Activated CD4-positive, alpha-beta T cell treated with anti-CD3 and anti-CD28 coated beads for 24 hours (primary cell): ENCODE measurements around the gene C5orf47.
A peak's percentile ranks its signal among the peaks of the same experiment; 100 is the strongest.

Experiments
- DNase-seq, 2 donors: peaks; one replicate each; pipeline ENCODE4 v3.0.0-alpha.2; 2020; ENCODE audit warnings: low read depth in 2 of 2

Gene C5orf47

GRCh38 chr5:174044466-174045254 is 55.7 kb downstream of the C5orf47 start:
- DNase-seq: no peak

DNA sequence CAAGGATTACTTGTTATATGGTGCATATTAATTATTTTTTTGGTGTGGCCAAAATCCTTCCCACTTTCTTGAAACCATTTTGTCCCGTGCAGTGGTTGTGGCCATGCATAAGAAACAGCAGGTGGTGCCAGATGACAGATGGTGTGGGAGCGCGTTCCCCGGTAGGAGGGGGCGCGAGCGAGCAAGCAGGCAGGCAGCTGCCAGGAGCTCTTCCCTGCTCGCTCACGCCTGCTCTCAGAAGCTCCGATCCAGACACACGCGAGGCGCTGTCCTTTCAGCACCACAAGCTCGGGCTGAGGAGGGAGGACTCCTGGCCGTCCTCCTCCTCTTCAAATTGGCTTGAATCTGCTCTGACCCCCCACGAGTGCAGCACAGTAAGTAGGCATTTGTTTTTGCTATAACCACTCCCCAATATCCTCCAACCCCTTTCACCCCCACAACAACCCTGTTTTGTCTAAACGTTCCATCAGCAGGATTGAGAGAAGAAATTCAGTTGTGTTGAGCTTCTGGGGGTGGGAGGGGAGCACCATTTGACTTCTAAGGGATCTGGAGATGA is 56.6 kb downstream of the C5orf47 start, which contains the start of gene NSG2:
TSS of gene NSG2 (plus strand) at position 237 of the 556 bp plus-strand sequence. CDS start 1,050 bp downstream, outside the sequence.
- DNase-seq: peak in 1 of 2 donors; percentile 1

DNA sequence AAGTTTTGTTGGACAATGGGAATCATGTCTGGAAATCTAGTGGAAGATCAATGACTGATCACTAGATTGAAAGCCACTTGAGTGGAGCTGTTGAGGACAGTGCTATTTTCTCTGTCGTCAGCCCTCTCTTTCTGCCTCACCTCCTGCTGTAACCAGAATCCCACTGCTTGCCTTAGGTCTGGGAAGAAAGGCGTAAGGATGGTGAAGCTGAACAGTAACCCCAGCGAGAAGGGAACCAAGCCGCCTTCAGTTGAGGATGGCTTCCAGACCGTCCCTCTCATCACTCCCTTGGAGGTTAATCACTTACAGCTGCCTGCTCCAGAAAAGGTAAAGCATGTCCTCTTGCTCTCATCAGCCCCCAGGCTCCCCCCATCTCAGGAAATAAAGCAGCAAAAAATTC is 57.6 kb downstream of the C5orf47 start:
- DNase-seq: no peak

- no peak for DNase-seq
Observed at GRCh38 chr5:174047472-174048099, 58.6 kb downstream of the C5orf47 start.

- DNase-seq: no peak
Observed at GRCh38 chr5:174052636-174053035, 63.7 kb downstream of the C5orf47 start.

- DNase-seq: no peak
Observed at GRCh38 chr5:174053905-174054304, 64.9 kb downstream of the C5orf47 start.
